ENCODE measurements around the gene DTNBP1. TPM values are rescaled to one million over a fixed set of nuclear protein-coding genes. Genes with fewer than 3 reads are reported as not detected.
A peak's percentile ranks its signal among the peaks of the same experiment; 100 is the strongest.

DTNBP1 gene
- total RNA-seq, 3 donors from 2014 or later: 14.6 to 22.0 (median 19.5) TPM

GRCh38 chr6:15495375-15495901, 167.4 kb downstream of the DTNBP1 start:
- intact Hi-C loops (cut with DNase I; ENCODE audit: low total_unique reads): no loop called here
- TF ChIP-seq POLR2AphosphoS5 (IDR thresholded peaks at IDR 0.05) (no peak), CTCF (IDR thresholded peaks at IDR 0.05) (no peak), POLR2A (IDR thresholded peaks at IDR 0.05) (no peak)

GRCh38 chr6:15493437-15494168, 169.2 kb downstream of the DTNBP1 start:
- intact Hi-C loops (cut with DNase I; ENCODE audit: low total_unique reads): loop anchor here (1.0 kb wide), 1 partner anchor 10 kb away; no protein-coding TSS in a partner anchor
- no peak for DNase-seq (ENCODE audit: low spot score in 2 of 2)
- no peaks in the 10 kb centered on the region for H3K9me3 ChIP-seq
- H3K4me1 ChIP-seq: peaks cover 0 to 2% of the 10 kb centered on the region in 2 donors
- H3K4me3 ChIP-seq: no peak overlapping the region
- TF ChIP-seq POLR2AphosphoS5 (IDR thresholded peaks at IDR 0.05) (no peak), CTCF (IDR thresholded peaks at IDR 0.05) (no peak), POLR2A (IDR thresholded peaks at IDR 0.05) (no peak)
- no peak overlapping the region for H3K27ac ChIP-seq
- H3K36me3 ChIP-seq: no peaks in the 10 kb centered on the region
- H3K27me3 ChIP-seq: no peaks in the 10 kb centered on the region

More at GRCh38 chr6:15495375-15495901, 167.4 kb downstream of the DTNBP1 start:
- H3K27me3 ChIP-seq: no peaks in the 10 kb centered on the region
- H3K4me3 ChIP-seq: no peak overlapping the region
- no peaks in the 10 kb centered on the region for H3K9me3 ChIP-seq
- peaks cover 0 to 2% of the 10 kb centered on the region in 2 donors for H3K4me1 ChIP-seq
- DNase-seq (ENCODE audit: low spot score in 2 of 2): no peak
- no peaks in the 10 kb centered on the region for H3K36me3 ChIP-seq
- no peak overlapping the region for H3K27ac ChIP-seq

- H3K4me1 ChIP-seq: peaks cover 0 to 2% of the 10 kb centered on the region in 2 donors
- TF ChIP-seq CTCF (IDR thresholded peaks at IDR 0.05) (no peak), POLR2AphosphoS5 (IDR thresholded peaks at IDR 0.05) (no peak)
- H3K4me3 ChIP-seq: no peak overlapping the region
- no peaks in the 10 kb centered on the region for H3K27me3 ChIP-seq
- intact Hi-C loops (cut with DNase I; ENCODE audit: low total_unique reads): no loop called here
- H3K27ac ChIP-seq: peak overlapping the region in 1 of 2 donors; percentile 2
- H3K9me3 ChIP-seq: no peaks in the 10 kb centered on the region
- no peaks in the 10 kb centered on the region for H3K36me3 ChIP-seq
- no peak for DNase-seq (ENCODE audit: low spot score in 2 of 2)
Measured at GRCh38 chr6:15491986-15492269, 170.9 kb downstream of the DTNBP1 start.

GRCh38 chr6:15491255-15491985, 171.4 kb downstream of the DTNBP1 start:
- DNase-seq (ENCODE audit: low spot score in 2 of 2): peak in 1 of 2 donors; percentile 60
- no peak overlapping the region for H3K4me3 ChIP-seq
- H3K27ac ChIP-seq: peak overlapping the region in 1 of 2 donors; percentile 48
- TF ChIP-seq POLR2AphosphoS5 (IDR thresholded peaks at IDR 0.05) (peak in 1 of 3 donors; percentile 87), CTCF (IDR thresholded peaks at IDR 0.05) (peak; percentile 65 to 87 (median 86)), POLR2A (IDR thresholded peaks at IDR 0.05) (no peak)
- intact Hi-C loops (cut with DNase I; ENCODE audit: low total_unique reads): no loop called here
- no peaks in the 10 kb centered on the region for H3K9me3 ChIP-seq
- H3K4me1 ChIP-seq: peaks cover 0 to 2% of the 10 kb centered on the region in 2 donors
- H3K27me3 ChIP-seq: no peaks in the 10 kb centered on the region
- no peaks in the 10 kb centered on the region for H3K36me3 ChIP-seq

All from breast epithelium (tissue), 4 donors.